ENCODE measurements around the gene ATP2A1.
A peak's percentile ranks its signal among the peaks of the same experiment; 100 is the strongest.
"Not testable (repeated sequence)": the region's sequence is repeated elsewhere in the genome, so short reads cannot be mapped to it uniquely, and the experiment has no call there.

ATP2A1 gene

DNA sequence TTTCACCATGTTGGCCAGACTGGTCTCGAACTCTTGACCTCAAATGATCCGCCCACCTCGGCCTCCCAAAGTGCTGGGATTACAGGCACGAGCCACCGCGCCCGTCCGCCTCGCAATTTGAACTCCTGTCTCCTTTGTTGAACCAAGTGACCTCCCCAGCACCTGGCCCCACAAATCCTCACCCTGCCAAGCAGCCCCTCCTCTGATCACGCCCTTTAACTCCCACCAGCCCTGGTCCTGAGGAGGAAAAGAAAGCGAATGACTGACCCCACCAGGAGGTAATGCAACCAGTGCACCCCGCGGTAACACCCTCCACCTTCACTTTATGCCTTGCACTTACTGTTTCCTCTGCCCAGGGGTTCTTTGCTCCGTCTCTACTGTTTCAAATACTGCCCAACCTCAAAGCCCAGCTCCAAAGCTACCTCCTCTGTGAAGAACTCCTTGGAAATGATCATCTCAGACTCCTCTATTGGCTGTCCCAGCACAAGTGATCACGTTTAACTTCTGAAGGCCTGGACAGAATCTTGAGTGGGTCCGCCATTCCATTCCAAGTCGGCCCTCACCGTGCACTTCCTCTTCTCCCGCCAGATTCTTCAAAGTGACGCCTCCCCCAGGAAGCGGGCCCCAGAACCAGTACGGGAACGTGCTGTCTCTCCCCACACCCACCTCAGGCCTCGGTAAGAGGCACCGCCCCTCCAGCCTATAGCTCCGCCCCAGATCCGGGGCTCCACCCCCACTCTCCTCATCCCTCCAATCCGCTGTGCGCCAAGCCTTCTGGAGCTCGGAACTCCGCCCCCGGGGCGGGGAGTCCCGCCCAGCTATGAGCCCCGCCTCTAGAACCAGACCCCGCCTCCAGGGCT, 57.9 kb downstream of the ATP2A1 start:
- DNase-seq (ENCODE audit: low read depth in 2 of 2): peak; percentile 55 to 68

DNA sequence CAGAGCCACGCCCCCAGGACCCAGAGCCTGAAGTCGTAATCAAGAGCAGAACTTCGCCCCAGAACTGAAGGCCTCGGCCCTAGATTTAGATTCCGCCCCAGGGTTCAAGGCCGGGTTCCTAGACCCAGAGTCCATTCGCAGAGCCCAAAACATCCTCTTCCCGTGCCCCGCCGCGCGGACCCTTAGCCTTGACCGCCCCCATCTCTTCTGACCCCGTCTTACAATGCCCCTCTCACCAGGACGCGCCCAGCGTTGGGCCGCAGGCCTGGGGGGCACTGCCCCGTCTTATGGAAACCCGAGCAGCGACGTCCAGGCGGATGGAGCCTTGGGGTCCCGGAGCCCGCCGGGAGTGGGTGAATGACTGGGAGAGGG, 58.5 kb downstream of the ATP2A1 start:
- no peak for DNase-seq (ENCODE audit: low read depth in 2 of 2)

DNA sequence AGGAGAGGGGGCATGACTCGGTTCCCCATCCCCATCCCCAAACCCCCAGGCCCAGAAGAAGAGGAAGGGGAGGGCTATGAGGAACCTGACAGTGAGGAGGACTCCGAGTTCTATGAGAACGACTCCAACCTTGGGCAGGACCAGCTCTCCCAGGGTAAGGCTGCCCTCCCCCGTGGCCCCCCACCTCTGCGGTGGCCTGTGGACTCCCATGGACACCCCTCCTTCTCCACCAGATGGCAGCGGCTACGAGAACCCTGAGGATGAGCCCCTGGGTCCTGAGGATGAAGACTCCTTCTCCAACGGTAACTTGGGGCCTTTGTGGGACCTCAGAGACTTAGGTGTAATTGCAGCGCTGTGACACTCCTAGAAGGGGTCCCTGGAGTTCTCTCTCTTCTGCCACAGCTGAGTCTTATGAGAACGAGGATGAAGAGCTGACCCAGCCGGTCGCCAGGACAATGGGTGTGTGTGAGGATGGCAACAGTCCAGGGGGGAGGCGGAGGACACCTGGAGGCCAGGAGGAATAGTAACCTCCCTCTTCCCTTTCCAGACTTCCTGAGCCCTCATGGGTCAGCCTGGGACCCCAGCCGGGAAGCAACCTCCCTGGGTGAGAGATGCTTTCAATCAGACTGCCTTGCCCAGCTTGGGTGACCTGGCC, 59.1 kb downstream of the ATP2A1 start:
- DNase-seq (ENCODE audit: low read depth in 2 of 2): no peak

DNA sequence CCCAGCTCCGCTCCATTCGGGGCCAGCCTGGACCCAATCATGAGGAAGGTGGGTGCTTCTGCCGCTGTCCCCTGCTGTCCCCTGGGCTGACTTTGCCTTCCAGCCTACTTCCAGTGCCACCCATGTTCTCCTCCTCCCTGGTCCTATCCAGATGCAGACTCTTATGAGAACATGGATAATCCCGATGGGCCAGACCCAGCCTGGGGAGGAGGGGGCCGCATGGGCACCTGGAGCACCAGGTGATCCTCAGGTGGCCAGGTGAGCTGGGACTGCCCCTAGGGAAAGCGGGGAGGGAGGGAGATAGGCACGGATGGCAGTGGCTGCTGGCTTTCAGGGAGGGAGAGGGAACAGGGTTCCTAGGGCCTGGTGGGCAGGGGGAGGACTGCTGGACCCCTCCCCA, 60.4 kb downstream of the ATP2A1 start:
- DNase-seq (ENCODE audit: low read depth in 2 of 2): no peak

DNA sequence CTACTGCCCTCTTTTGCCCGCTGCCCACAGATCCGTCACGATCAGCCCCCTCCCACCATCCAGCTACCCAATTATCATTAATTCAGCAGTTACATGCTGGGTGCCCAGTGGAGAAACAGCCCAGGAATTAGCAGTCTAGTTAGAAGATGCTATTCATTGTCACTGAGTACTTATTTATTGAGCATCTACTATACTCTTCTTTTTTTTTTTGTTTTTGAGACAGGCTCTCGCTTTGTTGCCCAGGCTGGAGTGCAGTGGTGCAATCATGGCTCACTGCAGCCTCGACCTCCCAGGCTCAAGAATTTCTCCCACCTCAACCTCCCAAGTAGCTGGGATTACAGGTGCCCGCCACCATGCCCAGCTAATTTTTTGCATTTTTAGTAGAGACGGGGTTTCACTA, 61.5 kb downstream of the ATP2A1 start:
- not testable (repeated sequence) for DNase-seq (ENCODE audit: low read depth in 2 of 2)

DNA sequence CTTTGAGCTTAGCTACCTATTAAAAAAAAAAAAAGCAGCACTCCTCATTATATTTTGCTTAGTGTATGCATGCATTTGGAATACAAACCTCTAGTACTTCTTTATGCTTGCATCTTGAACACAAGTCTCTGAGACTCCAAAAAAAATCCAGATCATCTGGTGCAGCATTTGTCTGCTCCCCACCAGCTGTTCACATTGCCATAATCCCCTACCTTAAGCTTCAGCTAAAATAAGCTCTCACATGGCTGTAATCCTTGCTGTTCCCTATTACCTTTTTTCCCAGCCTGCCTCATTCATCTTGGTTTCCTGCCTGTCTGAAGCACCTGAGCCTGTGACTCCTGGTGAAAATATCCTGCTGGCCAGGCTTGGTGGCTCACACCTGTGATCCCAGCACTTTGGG, 65.0 kb downstream of the ATP2A1 start:
- no peak for DNase-seq (ENCODE audit: low read depth in 2 of 2)

DNA sequence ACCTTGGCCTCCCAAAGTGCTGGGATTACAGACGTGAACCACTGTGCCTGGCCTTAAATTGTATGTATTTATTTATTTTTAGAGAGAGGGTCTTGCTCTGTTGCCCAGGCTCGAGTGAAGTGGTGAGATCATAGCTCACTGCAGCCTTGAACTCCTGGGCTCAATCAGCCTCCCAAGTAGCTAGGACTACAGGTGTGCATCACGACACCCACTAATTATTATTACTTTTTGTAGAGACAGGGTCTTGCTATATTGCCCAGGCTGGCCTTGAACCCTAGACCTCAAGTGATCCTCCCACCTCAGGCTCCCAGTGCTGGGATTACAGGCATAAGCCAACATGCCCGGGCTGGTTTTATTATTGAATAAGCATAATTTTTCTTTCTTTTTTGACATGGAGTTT, 68.4 kb downstream of the ATP2A1 start:
- DNase-seq (ENCODE audit: low read depth in 2 of 2): no peak

DNA sequence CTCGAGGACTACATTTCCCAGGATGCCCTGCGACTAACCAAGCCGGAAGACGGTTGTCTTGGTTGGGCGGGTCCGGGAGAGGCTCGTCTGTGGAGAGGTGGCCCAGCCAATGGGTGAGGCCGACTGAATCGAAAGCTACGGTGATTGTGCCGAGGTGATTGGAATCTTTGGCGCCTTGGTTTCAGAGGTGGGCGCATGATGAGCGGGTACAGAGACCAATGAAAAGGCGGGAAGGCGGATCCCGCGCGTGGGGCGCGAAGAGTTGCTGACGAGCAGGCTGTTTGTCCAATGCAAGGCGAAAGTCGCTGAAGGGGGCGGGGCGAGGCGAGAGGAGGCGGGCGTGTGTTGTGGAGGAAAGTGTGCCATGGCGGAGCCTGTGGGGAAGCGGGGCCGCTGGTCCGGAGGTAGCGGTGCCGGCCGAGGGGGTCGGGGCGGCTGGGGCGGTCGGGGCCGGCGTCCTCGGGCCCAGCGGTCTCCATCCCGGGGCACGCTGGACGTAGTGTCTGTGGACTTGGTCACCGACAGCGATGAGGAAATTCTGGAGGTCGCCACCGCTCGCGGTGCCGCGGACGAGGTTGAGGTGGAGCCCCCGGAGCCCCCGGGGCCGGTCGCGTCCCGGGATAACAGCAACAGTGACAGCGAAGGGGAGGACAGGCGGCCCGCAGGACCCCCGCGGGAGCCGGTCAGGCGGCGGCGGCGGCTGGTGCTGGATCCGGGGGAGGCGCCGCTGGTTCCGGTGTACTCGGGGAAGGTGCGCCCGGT, 72.5 kb downstream of the ATP2A1 start, which contains the start of gene NFATC2IP:
Gene NFATC2IP (plus strand): TSS at position 290 of the 762 bp plus-strand sequence. CDS start 75 bp downstream, at position 365.
- peak; percentile 99 for DNase-seq (ENCODE audit: low read depth in 2 of 2)

DNA sequence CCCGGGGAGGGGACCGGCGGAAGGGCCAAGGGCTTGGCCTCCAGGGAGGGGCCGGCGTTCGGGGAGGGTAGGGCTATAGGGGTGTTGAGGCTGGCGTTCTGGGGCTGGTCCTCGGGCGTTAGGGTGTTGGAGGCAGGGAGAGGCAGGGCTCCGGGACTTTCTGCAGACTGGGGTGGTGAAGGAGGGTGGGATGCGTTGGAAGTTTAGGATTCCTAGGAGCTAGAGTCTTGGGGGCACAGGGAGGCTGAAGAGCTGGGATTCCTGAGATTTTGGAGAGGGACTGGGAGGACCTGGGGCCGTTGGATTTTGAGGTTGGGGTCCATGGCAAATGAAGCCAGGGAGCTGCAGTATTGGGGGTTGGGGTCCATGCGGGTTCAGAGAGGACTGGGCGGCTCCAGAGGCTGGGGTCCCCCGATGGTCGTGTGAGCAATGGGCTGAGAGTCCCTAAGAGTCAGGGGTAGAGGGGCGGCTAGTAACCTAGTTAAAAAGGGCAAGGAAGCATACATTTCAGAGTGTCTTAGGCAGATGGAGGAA, 73.2 kb downstream of the ATP2A1 start:
- DNase-seq (ENCODE audit: low read depth in 2 of 2): no peak
